ENCODE data around the gene CNN1.
"Not testable (repeated sequence)": the region's sequence is repeated elsewhere in the genome, so short reads cannot be mapped to it uniquely, and the experiment has no call there.

CNN1 gene

DNA sequence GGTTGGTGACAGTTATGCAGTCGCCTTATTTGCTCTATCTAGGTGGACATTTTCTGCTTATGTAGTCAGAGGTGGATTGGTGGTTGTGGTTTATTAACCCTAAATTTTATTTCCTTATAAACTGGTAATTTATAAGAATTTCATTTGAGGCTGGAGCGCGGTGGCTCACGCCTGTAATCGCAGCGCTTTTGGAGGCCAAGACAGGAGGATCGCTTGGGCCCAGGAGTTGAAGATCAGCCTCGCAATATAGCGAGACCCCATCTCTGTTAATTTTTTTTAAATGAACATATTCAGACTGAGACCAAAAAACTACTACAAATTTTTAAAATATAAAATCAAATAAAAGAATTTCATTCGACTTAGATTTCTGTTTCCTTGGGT is 59.4 kb downstream of the CNN1 start:
- peak overlapping the region; percentile 98 for H3K27ac ChIP-seq (ENCODE audit: low read length)

DNA sequence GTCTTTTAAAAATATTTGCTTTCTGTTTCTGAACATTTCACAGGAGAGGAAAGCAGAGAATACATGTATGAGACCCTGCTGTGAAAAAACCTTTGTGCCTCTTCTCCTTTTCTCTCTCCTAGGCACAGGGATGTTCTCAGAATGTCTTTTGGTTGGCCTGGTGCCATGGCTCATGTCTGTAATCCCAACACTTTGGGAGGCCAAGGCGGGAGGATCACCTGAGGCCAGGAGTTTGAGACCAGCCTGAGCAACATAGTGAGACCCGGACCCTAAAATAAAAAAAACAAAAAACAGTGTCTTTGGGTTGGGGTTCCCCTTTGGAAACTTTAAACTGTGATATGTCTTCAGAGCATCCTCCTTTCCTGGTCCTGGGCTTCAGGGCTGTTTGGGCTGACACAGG is 60.1 kb downstream of the CNN1 start:
- H3K27me3 ChIP-seq (ENCODE audit: insufficient read depth, low read length, poor library complexity), result no peaks in the 10 kb centered on the region
- no peak for TF ChIP-seq EZH2 (IDR thresholded peaks at IDR 0.05; ENCODE audit: borderline replicate concordance, low read depth, low read length, severe bottlenecking)
- H4K20me1 ChIP-seq (ENCODE audit: insufficient read depth, low read length), result peaks cover 14% of the 10 kb centered on the region
- peaks cover 28% of the 10 kb centered on the region for H3K36me3 ChIP-seq (ENCODE audit: insufficient read depth, low read length)
- DNase-seq, result no peak
- peak overlapping the region; percentile 55 for H3K27ac ChIP-seq (ENCODE audit: low read length)
- peak overlapping the region; percentile 87 for H3K9ac ChIP-seq (ENCODE audit: low read depth, low read length)
- H3K4me3 ChIP-seq (ENCODE audit: low read depth in 1 of 2, low read length in 2 of 2), result peak overlapping the region in 1 of 2 experiments; percentile 86; a peak in 2 of 4 replicates
- no peaks in the 10 kb centered on the region for H3K9me3 ChIP-seq (ENCODE audit: insufficient read depth, low read length, severe bottlenecking)
- H3K4me2 ChIP-seq (ENCODE audit: insufficient read depth, low read length), result peak overlapping the region; percentile 78
- peaks cover 62% of the 10 kb centered on the region for H3K79me2 ChIP-seq (ENCODE audit: insufficient read depth, low read length)
- no peak overlapping the region for H2AFZ ChIP-seq (ENCODE audit: low read depth, low read length)
- ATAC-seq (ENCODE audit: insufficient read depth, low read depth), result no peak
- peaks cover 27% of the 10 kb centered on the region for H3K4me1 ChIP-seq (ENCODE audit: insufficient read depth, low read length)

More for the DNA sequence above, 59.4 kb downstream of the CNN1 start:
- peak overlapping the region; percentile 92 for H2AFZ ChIP-seq (ENCODE audit: low read depth, low read length)
- peak overlapping the region; percentile 86 to 87 for H3K4me3 ChIP-seq (ENCODE audit: low read depth in 1 of 2, low read length in 2 of 2)
- H3K9me3 ChIP-seq (ENCODE audit: insufficient read depth, low read length, severe bottlenecking), result no peaks in the 10 kb centered on the region
- H3K9ac ChIP-seq (ENCODE audit: low read depth, low read length), result peak overlapping the region; percentile 87
- no peaks in the 10 kb centered on the region for H3K27me3 ChIP-seq (ENCODE audit: insufficient read depth, low read length, poor library complexity)
- peaks cover 27% of the 10 kb centered on the region for H3K4me1 ChIP-seq (ENCODE audit: insufficient read depth, low read length)
- TF ChIP-seq EZH2 (IDR thresholded peaks at IDR 0.05; ENCODE audit: borderline replicate concordance, low read depth, low read length, severe bottlenecking), result no peak
- TF ChIP-seq, protein P1, sequence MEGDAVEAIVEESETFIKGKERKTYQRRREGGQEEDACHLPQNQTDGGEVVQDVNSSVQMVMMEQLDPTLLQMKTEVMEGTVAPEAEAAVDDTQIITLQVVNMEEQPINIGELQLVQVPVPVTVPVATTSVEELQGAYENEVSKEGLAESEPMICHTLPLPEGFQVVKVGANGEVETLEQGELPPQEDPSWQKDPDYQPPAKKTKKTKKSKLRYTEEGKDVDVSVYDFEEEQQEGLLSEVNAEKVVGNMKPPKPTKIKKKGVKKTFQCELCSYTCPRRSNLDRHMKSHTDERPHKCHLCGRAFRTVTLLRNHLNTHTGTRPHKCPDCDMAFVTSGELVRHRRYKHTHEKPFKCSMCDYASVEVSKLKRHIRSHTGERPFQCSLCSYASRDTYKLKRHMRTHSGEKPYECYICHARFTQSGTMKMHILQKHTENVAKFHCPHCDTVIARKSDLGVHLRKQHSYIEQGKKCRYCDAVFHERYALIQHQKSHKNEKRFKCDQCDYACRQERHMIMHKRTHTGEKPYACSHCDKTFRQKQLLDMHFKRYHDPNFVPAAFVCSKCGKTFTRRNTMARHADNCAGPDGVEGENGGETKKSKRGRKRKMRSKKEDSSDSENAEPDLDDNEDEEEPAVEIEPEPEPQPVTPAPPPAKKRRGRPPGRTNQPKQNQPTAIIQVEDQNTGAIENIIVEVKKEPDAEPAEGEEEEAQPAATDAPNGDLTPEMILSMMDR (IDR thresholded peaks at IDR 0.05; ENCODE audit: borderline replicate concordance, extremely low read depth, low read length, poor library complexity, severe bottlenecking), result no peak
- no peak; the same call in 2 of the 3 replicates for ATAC-seq (ENCODE audit: insufficient read depth, low read depth)
- H3K79me2 ChIP-seq (ENCODE audit: insufficient read depth, low read length), result peaks cover 55% of the 10 kb centered on the region
- peak overlapping the region; percentile 78 for H3K4me2 ChIP-seq (ENCODE audit: insufficient read depth, low read length)
- no peak for DNase-seq
- peaks cover 22% of the 10 kb centered on the region for H3K36me3 ChIP-seq (ENCODE audit: insufficient read depth, low read length)
- peaks cover 14% of the 10 kb centered on the region for H4K20me1 ChIP-seq (ENCODE audit: insufficient read depth, low read length)

DNA sequence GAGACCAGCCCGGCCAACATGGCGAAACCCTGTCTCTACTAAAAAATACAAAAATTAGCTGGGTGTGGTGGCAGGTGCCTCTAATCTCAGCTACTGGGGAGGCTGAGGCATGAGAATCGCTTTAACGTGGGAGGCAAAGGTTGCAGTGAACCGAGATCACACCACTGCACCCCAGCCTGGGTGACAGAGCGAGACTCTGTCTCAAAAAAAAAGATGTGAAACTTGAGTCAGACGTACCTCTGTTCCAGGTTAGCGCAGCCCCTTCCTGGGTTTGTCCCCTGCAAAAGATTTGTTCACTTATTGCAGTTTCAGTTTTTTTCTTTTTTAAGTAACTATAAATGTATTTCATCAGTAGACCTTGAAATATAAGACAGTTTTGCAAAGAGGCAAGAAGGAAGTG is 61.1 kb downstream of the CNN1 start:
- not testable (repeated sequence) for H2AFZ ChIP-seq (ENCODE audit: low read depth, low read length); H3K9ac ChIP-seq (ENCODE audit: low read depth, low read length); DNase-seq; ATAC-seq (ENCODE audit: insufficient read depth, low read depth); H3K27me3 ChIP-seq (ENCODE audit: insufficient read depth, low read length, poor library complexity); H3K4me3 ChIP-seq (ENCODE audit: low read depth in 1 of 2, low read length in 2 of 2); H3K27ac ChIP-seq (ENCODE audit: low read length); H3K4me2 ChIP-seq (ENCODE audit: insufficient read depth, low read length); H3K9me3 ChIP-seq (ENCODE audit: insufficient read depth, low read length, severe bottlenecking)
- peaks cover 27% of the 10 kb centered on the region for H3K4me1 ChIP-seq (ENCODE audit: insufficient read depth, low read length)
- H3K79me2 ChIP-seq (ENCODE audit: insufficient read depth, low read length), result peaks cover 71% of the 10 kb centered on the region
- H4K20me1 ChIP-seq (ENCODE audit: insufficient read depth, low read length), result peaks cover 14% of the 10 kb centered on the region
- peaks cover 38% of the 10 kb centered on the region for H3K36me3 ChIP-seq (ENCODE audit: insufficient read depth, low read length)

Measured in DND-41 (cell line).